ENCODE results near the gene NEDD4L.
A peak's percentile ranks its signal among the peaks of the same experiment; 100 is the strongest.

NEDD4L gene

GRCh38 chr18:58254873-58255511, 211.0 kb downstream of the NEDD4L start (continued):
- no peak for TF ChIP-seq ZNF645 (tag by site-specific recombination; IDR thresholded peaks at IDR 0.05)
- TF ChIP-seq ZNF214 (tag by site-specific recombination; IDR thresholded peaks at IDR 0.05; ENCODE audit: borderline replicate concordance): no peak
- TF ChIP-seq ZNF830 (tag by site-specific recombination; IDR thresholded peaks at IDR 0.05; ENCODE audit: low read depth): no peak
- no peak for TF ChIP-seq ZNF274 (IDR thresholded peaks at IDR 0.05; ENCODE audit: low read length)
- no peak for TF ChIP-seq ZNF274 (tag by site-specific recombination; IDR thresholded peaks at IDR 0.05; ENCODE audit: borderline replicate concordance)
- no peak for TF ChIP-seq ZNF121 (tag by site-specific recombination; IDR thresholded peaks at IDR 0.05)
- TF ChIP-seq ZNF114 (tag by site-specific recombination; IDR thresholded peaks at IDR 0.05): no peak
- no peak for TF ChIP-seq ZNF350 (tag by site-specific recombination; IDR thresholded peaks at IDR 0.05)
- TF ChIP-seq TCF7L2 (IDR thresholded peaks at IDR 0.05; ENCODE audit: borderline replicate concordance, low read depth, low read length): no peak
- TF ChIP-seq ZNF324 (tag by site-specific recombination; IDR thresholded peaks at IDR 0.05): no peak
- TF ChIP-seq ZNF600 (tag by site-specific recombination; IDR thresholded peaks at IDR 0.05): peak; percentile 85
- no peak for TF ChIP-seq ZNF791 (tag by site-specific recombination; IDR thresholded peaks at IDR 0.05)
- TF ChIP-seq ZFHX2 (tag by site-specific recombination; conservative IDR thresholded peaks at IDR 0.05): no peak
- no peak for TF ChIP-seq ZNF426 (tag by site-specific recombination; IDR thresholded peaks at IDR 0.05)
- no peak for TF ChIP-seq ZNF701 (tag by site-specific recombination; IDR thresholded peaks at IDR 0.05)
- peak; percentile 34; the same call in 1 of the 2 replicates for TF ChIP-seq ZBTB17 (tag by site-specific recombination; IDR thresholded peaks at IDR 0.05)
- TF ChIP-seq ZSCAN5A (tag by site-specific recombination; IDR thresholded peaks at IDR 0.05): no peak
- TF ChIP-seq ZNF112 (tag by site-specific recombination; IDR thresholded peaks at IDR 0.05): no peak
- TF ChIP-seq ZBTB8A (tag by site-specific recombination; IDR thresholded peaks at IDR 0.05): no peak
- TF ChIP-seq ZSCAN23 (tag by site-specific recombination; IDR thresholded peaks at IDR 0.05): no peak
- TF ChIP-seq HIC1 (tag by site-specific recombination; IDR thresholded peaks at IDR 0.05): no peak
- TF ChIP-seq ZBTB1 (tag by site-specific recombination; IDR thresholded peaks at IDR 0.05): no peak
- no peak for TF ChIP-seq ZBTB6 (tag by site-specific recombination; IDR thresholded peaks at IDR 0.05)
- no peak for TF ChIP-seq ZNF48 (tag by site-specific recombination; IDR thresholded peaks at IDR 0.05)
- peak; percentile 73 for TF ChIP-seq KLF10 (tag by site-specific recombination; IDR thresholded peaks at IDR 0.05)
- no peak for TF ChIP-seq ZNF174 (tag by site-specific recombination; IDR thresholded peaks at IDR 0.05)
- no peak for TF ChIP-seq KLF7 (tag by site-specific recombination; IDR thresholded peaks at IDR 0.05; ENCODE audit: borderline replicate concordance)
- TF ChIP-seq ZNF560 (tag by site-specific recombination; IDR thresholded peaks at IDR 0.05; ENCODE audit: borderline replicate concordance): no peak
- no peak for TF ChIP-seq ZNF26 (tag by site-specific recombination; IDR thresholded peaks at IDR 0.05)
- TF ChIP-seq, protein P1, sequence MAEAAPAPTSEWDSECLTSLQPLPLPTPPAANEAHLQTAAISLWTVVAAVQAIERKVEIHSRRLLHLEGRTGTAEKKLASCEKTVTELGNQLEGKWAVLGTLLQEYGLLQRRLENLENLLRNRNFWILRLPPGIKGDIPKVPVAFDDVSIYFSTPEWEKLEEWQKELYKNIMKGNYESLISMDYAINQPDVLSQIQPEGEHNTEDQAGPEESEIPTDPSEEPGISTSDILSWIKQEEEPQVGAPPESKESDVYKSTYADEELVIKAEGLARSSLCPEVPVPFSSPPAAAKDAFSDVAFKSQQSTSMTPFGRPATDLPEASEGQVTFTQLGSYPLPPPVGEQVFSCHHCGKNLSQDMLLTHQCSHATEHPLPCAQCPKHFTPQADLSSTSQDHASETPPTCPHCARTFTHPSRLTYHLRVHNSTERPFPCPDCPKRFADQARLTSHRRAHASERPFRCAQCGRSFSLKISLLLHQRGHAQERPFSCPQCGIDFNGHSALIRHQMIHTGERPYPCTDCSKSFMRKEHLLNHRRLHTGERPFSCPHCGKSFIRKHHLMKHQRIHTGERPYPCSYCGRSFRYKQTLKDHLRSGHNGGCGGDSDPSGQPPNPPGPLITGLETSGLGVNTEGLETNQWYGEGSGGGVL (tag by site-specific recombination; IDR thresholded peaks at IDR 0.05): no peak
- no peak for TF ChIP-seq ZEB2 (tag by site-specific recombination; IDR thresholded peaks at IDR 0.05)
- no peak for TF ChIP-seq MZF1 (tag by site-specific recombination; IDR thresholded peaks at IDR 0.05; ENCODE audit: borderline replicate concordance)
- no peak for TF ChIP-seq ZNF423 (tag by site-specific recombination; IDR thresholded peaks at IDR 0.05)
